ENCODE measurements around the gene NFKB2.

- TF ChIP-seq ZNF416 (CRISPR knock-in tag; IDR thresholded peaks at IDR 0.05) (no peak), CTCF (IDR thresholded peaks at IDR 0.05) (no peak), ZBTB21 (CRISPR knock-in tag; IDR thresholded peaks at IDR 0.05; ENCODE audit: borderline replicate concordance) (no peak)
These were observed 42.9 kb downstream of the NFKB2 start for GRCh38 chr10:102438374-102438773.

All from WTC11 (cell line).